Activated CD4-positive, CD25-positive, alpha-beta regulatory T cell (primary cell): Measurements from ENCODE around the gene PLA2G7.
"Not testable (repeated sequence)": the region's sequence is repeated elsewhere in the genome, so short reads cannot be mapped to it uniquely, and the experiment has no call there.

ENCODE experiments used
- DNase-seq, 4 experiments: peaks; one replicate each; lab custom pipeline; 2025; lab: John Stamatoyannopoulos, UW

Gene PLA2G7

GRCh38 chr6:46748940-46749503, 13.8 kb upstream of the PLA2G7 start:
- DNase-seq = no peak

GRCh38 chr6:46746696-46747095, 11.5 kb upstream of the PLA2G7 start, which contains the start of gene ANKRD66:
TSS of gene ANKRD66 (plus strand) at chr6:46746933. CDS start at chr6:46751949, 5,016 bp downstream.
- no peak for DNase-seq

GRCh38 chr6:46745973-46746372, 10.8 kb upstream of the PLA2G7 start:
- no peak for DNase-seq

- DNase-seq = not testable (repeated sequence)
These were observed 9.1 kb upstream of the PLA2G7 start for GRCh38 chr6:46744159-46744725.

- no peak for DNase-seq
These were observed 8.4 kb upstream of the PLA2G7 start for GRCh38 chr6:46743425-46744158.

- no peak for DNase-seq
These were observed 6.7 kb upstream of the PLA2G7 start for GRCh38 chr6:46741910-46742309.

GRCh38 chr6:46741482-46741881, 6.3 kb upstream of the PLA2G7 start:
- no peak for DNase-seq

GRCh38 chr6:46736906-46737305, 1.7 kb upstream of the PLA2G7 start:
- no peak for DNase-seq

GRCh38 chr6:46735720-46736031, 501 bp upstream of the PLA2G7 start:
- DNase-seq = no peak

GRCh38 chr6:46733341-46733801, 1.8 kb downstream of the PLA2G7 start:
- DNase-seq = no peak

GRCh38 chr6:46730921-46731461, 4.2 kb downstream of the PLA2G7 start:
- DNase-seq = no peak

GRCh38 chr6:46729787-46730326, 5.3 kb downstream of the PLA2G7 start:
- no peak for DNase-seq

- DNase-seq = no peak
These were observed 14.8 kb downstream of the PLA2G7 start for GRCh38 chr6:46720401-46720800.

GRCh38 chr6:46719099-46719498, 16.1 kb downstream of the PLA2G7 start:
- no peak for DNase-seq

- no peak for DNase-seq
These were observed 20.0 kb downstream of the PLA2G7 start for GRCh38 chr6:46715141-46715540.

GRCh38 chr6:46711491-46711890, 23.7 kb downstream of the PLA2G7 start:
- no peak for DNase-seq

- no peak for DNase-seq
These were observed 28.7 kb downstream of the PLA2G7 start for GRCh38 chr6:46706464-46706863.

GRCh38 chr6:46704562-46704961, 30.6 kb downstream of the PLA2G7 start:
- no peak for DNase-seq

GRCh38 chr6:46699970-46700369, 35.2 kb downstream of the PLA2G7 start:
- DNase-seq = no peak

GRCh38 chr6:46690911-46691451, 44.2 kb downstream of the PLA2G7 start:
- DNase-seq = no peak

- no peak for DNase-seq
These were observed 44.9 kb downstream of the PLA2G7 start for GRCh38 chr6:46690141-46690755.

GRCh38 chr6:46689657-46690056, 45.5 kb downstream of the PLA2G7 start:
- no peak for DNase-seq
